Fibroblast of pulmonary artery (primary cell): ENCODE data around the gene WDR1.
A peak's percentile ranks its signal among the peaks of the same experiment; 100 is the strongest.

Experiments used
- DNase-seq: peaks from one replicate; pipeline ENCODE4 v3.0.0-alpha.2; 2010; ENCODE audit warnings: low read depth
- H3K4me3 ChIP-seq: replicated peaks from 2 replicates; pipeline ENCODE4 v1.5.1; 2011; ENCODE audit warnings: low read depth, mild to moderate bottlenecking, control low read depth, low read length, moderate library complexity
- CTCF ChIP-seq: IDR thresholded peaks from 2 replicates; pipeline ENCODE4 v1.5.1; 2011; ENCODE audit warnings: mild to moderate bottlenecking, control low read depth, low read length, inconsistent platforms; ENCODE audit errors: missing control alignments

The WDR1 gene

DNA sequence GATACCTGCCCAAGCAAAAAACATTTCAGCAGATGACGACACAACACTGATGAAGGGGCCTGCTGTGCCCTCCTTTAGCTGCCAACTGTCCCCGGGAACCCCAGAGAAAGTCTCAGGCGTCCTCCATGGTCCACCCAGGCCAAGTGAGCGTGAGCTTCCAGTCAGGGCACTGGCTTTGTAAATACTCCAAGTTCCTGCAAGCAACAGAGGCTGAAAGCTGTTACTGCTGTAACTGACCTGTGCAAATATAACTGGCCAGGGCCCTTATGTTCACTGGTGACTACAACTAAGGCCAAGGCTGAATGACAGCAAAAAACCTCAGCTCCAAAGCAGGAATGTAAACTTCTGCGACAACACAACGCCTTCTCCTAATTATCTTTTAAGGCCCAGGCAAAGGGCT, 8.2 kb downstream of the WDR1 start:
- no peak for DNase-seq
- no peak for TF ChIP-seq CTCF
- no peak overlapping the region for H3K4me3 ChIP-seq

DNA sequence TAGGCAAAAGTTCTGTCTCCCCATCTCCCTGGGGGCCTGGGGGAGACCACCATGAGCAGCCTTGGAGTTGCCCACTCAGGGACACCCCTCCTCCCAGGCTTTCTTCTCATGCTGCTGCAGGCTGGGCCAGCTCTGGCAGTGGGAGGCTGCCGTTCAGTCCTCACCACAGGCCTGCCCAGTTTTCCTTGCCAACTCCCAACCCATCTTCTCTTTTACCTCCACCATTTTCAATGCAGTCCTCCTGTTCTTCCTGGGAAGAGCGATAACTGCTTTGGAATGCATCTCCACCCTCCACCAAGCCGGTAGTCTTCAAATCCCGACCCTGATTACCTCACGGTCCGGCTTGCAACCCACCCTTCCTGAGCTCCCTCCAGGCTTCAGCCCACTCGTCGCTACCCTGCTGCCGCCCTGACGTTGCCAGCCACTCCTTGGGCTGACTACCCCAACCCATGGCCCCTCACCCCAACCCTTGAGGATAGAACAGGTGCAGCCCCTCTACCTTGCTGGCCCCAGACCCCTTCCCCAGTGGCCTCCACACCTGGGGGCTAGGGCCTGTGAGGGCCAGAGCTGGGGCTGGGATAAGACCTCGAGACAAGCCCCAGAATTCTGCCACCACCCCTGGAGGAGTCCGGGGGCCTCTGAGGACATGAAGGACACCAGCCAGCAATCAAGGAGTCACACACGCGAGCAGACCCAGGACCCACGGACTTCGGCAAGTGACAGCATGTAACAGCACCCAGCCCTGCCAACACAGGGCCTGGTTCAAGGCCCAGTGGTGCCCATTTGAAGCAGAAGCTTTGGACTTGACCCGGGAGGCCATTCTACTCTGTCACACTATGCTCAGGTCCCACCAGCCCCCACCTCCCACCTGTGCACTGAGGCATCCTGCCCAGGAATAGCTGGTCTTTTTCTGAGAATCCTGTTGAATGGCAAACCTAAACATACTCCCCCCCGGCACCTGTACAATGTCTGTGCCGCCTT, 9.2 kb downstream of the WDR1 start:
- no peak overlapping the region for H3K4me3 ChIP-seq
- no peak for DNase-seq
- TF ChIP-seq CTCF, result no peak

- peak; percentile 94 for DNase-seq
- no peak for TF ChIP-seq CTCF
- peak overlapping the region; percentile 28 for H3K4me3 ChIP-seq
These were observed 10.1 kb downstream of the WDR1 start for GRCh38 chr4:10106421-10107039.

DNA sequence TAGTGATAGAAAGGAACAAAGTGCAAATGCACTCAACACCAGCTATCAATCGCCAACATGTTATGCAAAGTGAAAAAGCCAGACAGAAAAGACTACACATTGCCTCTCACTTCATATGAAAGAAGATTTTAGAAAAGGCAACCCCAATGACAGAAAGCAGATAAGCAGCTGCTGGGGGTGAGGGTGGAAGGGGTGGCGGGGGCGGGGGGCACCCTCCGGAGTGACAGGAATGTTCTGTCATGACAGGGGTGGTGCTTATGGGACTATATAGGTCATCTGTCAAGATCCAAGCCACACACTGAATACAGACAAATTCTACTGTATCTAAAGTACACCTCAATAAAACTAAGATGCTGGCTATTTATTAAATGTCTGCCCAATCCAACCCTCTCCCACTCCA, 10.7 kb downstream of the WDR1 start:
- TF ChIP-seq CTCF, result no peak
- peak overlapping the region; percentile 28 for H3K4me3 ChIP-seq
- no peak for DNase-seq

DNA sequence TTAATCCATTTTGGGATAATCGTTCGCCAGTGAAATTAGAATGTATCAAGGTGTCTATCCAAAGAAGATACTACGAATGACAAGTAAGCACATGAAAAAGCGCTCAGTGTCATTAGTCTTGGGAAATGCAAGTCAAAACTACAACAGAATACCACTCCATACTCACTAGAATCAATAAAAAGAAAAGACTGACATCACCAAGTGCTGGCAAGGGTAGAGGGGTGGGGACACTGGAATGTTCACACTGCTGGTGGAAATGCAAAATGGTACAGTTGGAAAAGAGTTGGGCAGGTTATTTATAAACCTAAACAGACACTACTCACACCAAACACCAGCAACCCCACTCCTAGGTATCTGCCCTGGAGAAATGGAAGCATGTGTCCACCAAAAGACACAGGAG, 11.2 kb downstream of the WDR1 start:
- DNase-seq, result no peak
- no peak for TF ChIP-seq CTCF
- no peak overlapping the region for H3K4me3 ChIP-seq

GRCh38 chr4:10104991-10105276, 11.7 kb downstream of the WDR1 start:
- DNase-seq, result no peak
- H3K4me3 ChIP-seq, result no peak overlapping the region
- TF ChIP-seq CTCF, result no peak
